Liver (tissue), 9 donors: ENCODE results near the gene SUB1. TPM values are rescaled to one million over a fixed set of nuclear protein-coding genes. Genes with fewer than 3 reads are reported as not detected.

Experiments used
- DNase-seq: peaks from one replicate; pipeline ENCODE4 v3.0.0-alpha.2; 2017; ENCODE audit warnings: low spot score
- H3K27ac ChIP-seq, 2 donors: one replicate each; pipeline ENCODE4 v1.7.0; 2013; ENCODE audit warnings: inconsistent platforms in 2 of 2, low read length in 2 of 2, control low read depth in 1 of 2, low read depth in 1 of 2, mild to moderate bottlenecking in 1 of 2
- H3K27me3 ChIP-seq, 4 donors: one replicate each; pipeline versions ENCODE4 v1.6.1 to v1.7.0; 2013; ENCODE audit warnings: low read length in 3 of 4, inconsistent platforms in 1 of 4, mild to moderate bottlenecking in 1 of 4, moderate library complexity in 1 of 4; ENCODE audit not compliant: control insufficient read depth in 4 of 4, insufficient read depth in 4 of 4
- H3K36me3 ChIP-seq, 4 donors: one replicate each; pipeline versions ENCODE4 v1.6.1 to v1.7.0; 2013; ENCODE audit warnings: low read length in 3 of 4, mild to moderate bottlenecking in 3 of 4, low read depth in 1 of 4, moderate library complexity in 1 of 4; ENCODE audit not compliant: control insufficient read depth in 4 of 4, insufficient read depth in 3 of 4
- H3K4me1 ChIP-seq, 4 donors: one replicate each; pipeline versions ENCODE4 v1.6.1 to v1.7.0; 2013; ENCODE audit warnings: low read length in 3 of 4, mild to moderate bottlenecking in 3 of 4, moderate library complexity in 1 of 4; ENCODE audit not compliant: control insufficient read depth in 4 of 4, insufficient read depth in 4 of 4
- H3K4me3 ChIP-seq, 3 donors: one replicate each; pipeline versions ENCODE4 v1.6.1 to v1.7.0; 2013; ENCODE audit warnings: low read length in 3 of 3, control low read depth in 1 of 3, low read depth in 1 of 3, mild to moderate bottlenecking in 1 of 3
- H3K9ac ChIP-seq, 2 donors: one replicate each; pipeline ENCODE4 v1.7.0; 2013; ENCODE audit warnings: low read length in 2 of 2, mild to moderate bottlenecking in 2 of 2, moderate library complexity in 2 of 2, control low read depth in 1 of 2, low read depth in 1 of 2
- H3K9me3 ChIP-seq, 4 donors: one replicate each; pipeline versions ENCODE4 v1.6.1 to v1.7.0; 2013; ENCODE audit warnings: low read length in 3 of 4; ENCODE audit not compliant: control insufficient read depth in 4 of 4
- EGR1 ChIP-seq, 2 donors: IDR thresholded peaks; 2 replicates each; pipeline ENCODE4 v1.6.1; 2016 to 2018; ENCODE audit warnings: antibody characterized with exemption in 2 of 2, low read depth in 2 of 2
- FOXA2 ChIP-seq: IDR thresholded peaks from 2 replicates; pipeline ENCODE4 v1.6.1; 2016; ENCODE audit warnings: antibody characterized with exemption
- HNF4G ChIP-seq: IDR thresholded peaks from 2 replicates; pipeline ENCODE4 v1.6.1; 2016; ENCODE audit warnings: antibody characterized with exemption
- JUND ChIP-seq, 2 donors: IDR thresholded peaks; 2 replicates each; pipeline ENCODE4 v1.6.1; 2016; ENCODE audit warnings: antibody characterized with exemption in 2 of 2
- MAX ChIP-seq: IDR thresholded peaks from 2 replicates; pipeline ENCODE4 v1.6.1; 2016; ENCODE audit warnings: antibody characterized with exemption
- RAD21 ChIP-seq, 2 donors: IDR thresholded peaks; 2 replicates each; pipeline ENCODE4 v1.6.1; 2016; ENCODE audit warnings: antibody characterized with exemption in 2 of 2, mild to moderate bottlenecking in 2 of 2
- SP1 ChIP-seq: IDR thresholded peaks from 2 replicates; pipeline ENCODE4 v1.6.1; 2018; ENCODE audit warnings: antibody characterized with exemption, mild to moderate bottlenecking
- YY1 ChIP-seq: IDR thresholded peaks from 2 replicates; pipeline ENCODE4 v1.6.1; 2016; ENCODE audit warnings: antibody characterized with exemption, mild to moderate bottlenecking
- WGBS: extraction: QIAGEN DNeasy Blood & Tissue Kit; methylation state at CpG from one replicate; pipeline ENCODE4 v1.1.7; 2013; 5-methylcytosine and 5-hydroxymethylcytosine counted together
- polyA plus RNA-seq, 2 donors: library from polyadenylated mRNA; stranded (reverse) in 1 of 2; unstranded in 1 of 2; fragments of 200-250 nt in 1 of 2; fragments of >200 nt in 1 of 2; fragmentation: Nextera tagmentation in 1 of 2; extraction: Ambion mirVana in 1 of 2; gene quantifications; one replicate each; pipeline versions ENCODE4 v1.2.1 to v1.2.3, GENCODE V29; 2013 to 2015
- total RNA-seq, 2 donors: library from RNA; depleted of rRNA; stranded (reverse); fragments of >200 nt; gene quantifications; one replicate each; pipeline ENCODE4 v1.2.3, GENCODE V29; 2014
- TF ChIP-seq, protein P1 (sequence below): IDR thresholded peaks from 2 replicates; pipeline ENCODE4 v1.6.1; 2016; ENCODE audit warnings: antibody characterized with exemption, mild to moderate bottlenecking
- TF ChIP-seq, protein P2 (sequence below): fragments of 150-350 bp; IDR thresholded peaks from 2 replicates; pipeline ENCODE4 v1.5.1; 2017; ENCODE audit warnings: improper control_type of control experiment, low read depth, low read length; ENCODE audit not compliant: missing input control
- TF ChIP-seq, protein P3 (sequence below): IDR thresholded peaks from 2 replicates; pipeline ENCODE4 v1.6.1; 2016; ENCODE audit warnings: antibody characterized with exemption
- donor health status: healthy.
- donor health status: healthy.
- donor health status: healthy.
- donor health status: healthy.
- donor health status: healthy.

The SUB1 gene
- total and polyA plus RNA-seq, 4 donors = 51.8 to 238 (median 60.3) TPM

DNA sequence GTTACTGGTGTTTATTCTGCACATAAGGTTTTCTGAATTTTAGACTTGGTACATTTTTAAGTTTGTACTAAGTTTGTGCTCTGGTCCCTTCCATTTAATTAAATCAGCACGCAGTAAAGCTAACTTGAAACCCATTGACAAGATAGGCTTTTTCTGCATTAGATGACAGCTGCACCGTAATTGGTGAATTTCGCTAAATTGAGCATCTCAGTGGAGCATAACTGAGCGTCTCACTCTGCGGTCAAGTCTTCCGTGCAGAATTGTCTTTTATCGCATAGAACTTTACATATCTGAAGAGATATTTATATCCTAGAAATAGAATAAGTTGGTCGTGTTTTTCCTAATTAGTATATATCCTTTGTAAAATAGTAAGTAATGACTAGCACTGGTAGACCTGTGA is 4.1 kb downstream of the SUB1 start:
- WGBS = 92% methylated on average over 8 of the region's 8 CpGs
- no peak overlapping the region for H3K9ac ChIP-seq
- H3K4me3 ChIP-seq = no peak overlapping the region
- H3K27ac ChIP-seq = no peak overlapping the region
- no peaks in the 10 kb centered on the region for H3K27me3 ChIP-seq
- peaks cover 2 to 17% (median 14%) of the 10 kb centered on the region in 4 donors for H3K4me1 ChIP-seq
- H3K9me3 ChIP-seq = no peaks in the 10 kb centered on the region
- DNase-seq = no peak
- peaks cover 8 to 36% (median 31%) of the 10 kb centered on the region in 4 donors for H3K36me3 ChIP-seq
- no peak for TF ChIP-seq HNF4G
- TF ChIP-seq EGR1 (IDR thresholded peaks at IDR 0.05; ENCODE audit: low read depth in 2 of 2) = no peak
- TF ChIP-seq, protein P1, sequence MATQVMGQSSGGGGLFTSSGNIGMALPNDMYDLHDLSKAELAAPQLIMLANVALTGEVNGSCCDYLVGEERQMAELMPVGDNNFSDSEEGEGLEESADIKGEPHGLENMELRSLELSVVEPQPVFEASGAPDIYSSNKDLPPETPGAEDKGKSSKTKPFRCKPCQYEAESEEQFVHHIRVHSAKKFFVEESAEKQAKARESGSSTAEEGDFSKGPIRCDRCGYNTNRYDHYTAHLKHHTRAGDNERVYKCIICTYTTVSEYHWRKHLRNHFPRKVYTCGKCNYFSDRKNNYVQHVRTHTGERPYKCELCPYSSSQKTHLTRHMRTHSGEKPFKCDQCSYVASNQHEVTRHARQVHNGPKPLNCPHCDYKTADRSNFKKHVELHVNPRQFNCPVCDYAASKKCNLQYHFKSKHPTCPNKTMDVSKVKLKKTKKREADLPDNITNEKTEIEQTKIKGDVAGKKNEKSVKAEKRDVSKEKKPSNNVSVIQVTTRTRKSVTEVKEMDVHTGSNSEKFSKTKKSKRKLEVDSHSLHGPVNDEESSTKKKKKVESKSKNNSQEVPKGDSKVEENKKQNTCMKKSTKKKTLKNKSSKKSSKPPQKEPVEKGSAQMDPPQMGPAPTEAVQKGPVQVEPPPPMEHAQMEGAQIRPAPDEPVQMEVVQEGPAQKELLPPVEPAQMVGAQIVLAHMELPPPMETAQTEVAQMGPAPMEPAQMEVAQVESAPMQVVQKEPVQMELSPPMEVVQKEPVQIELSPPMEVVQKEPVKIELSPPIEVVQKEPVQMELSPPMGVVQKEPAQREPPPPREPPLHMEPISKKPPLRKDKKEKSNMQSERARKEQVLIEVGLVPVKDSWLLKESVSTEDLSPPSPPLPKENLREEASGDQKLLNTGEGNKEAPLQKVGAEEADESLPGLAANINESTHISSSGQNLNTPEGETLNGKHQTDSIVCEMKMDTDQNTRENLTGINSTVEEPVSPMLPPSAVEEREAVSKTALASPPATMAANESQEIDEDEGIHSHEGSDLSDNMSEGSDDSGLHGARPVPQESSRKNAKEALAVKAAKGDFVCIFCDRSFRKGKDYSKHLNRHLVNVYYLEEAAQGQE = no peak
- no peak for TF ChIP-seq SP1
- no peak for TF ChIP-seq YY1
- no peak for TF ChIP-seq FOXA2
- TF ChIP-seq, protein P2, sequence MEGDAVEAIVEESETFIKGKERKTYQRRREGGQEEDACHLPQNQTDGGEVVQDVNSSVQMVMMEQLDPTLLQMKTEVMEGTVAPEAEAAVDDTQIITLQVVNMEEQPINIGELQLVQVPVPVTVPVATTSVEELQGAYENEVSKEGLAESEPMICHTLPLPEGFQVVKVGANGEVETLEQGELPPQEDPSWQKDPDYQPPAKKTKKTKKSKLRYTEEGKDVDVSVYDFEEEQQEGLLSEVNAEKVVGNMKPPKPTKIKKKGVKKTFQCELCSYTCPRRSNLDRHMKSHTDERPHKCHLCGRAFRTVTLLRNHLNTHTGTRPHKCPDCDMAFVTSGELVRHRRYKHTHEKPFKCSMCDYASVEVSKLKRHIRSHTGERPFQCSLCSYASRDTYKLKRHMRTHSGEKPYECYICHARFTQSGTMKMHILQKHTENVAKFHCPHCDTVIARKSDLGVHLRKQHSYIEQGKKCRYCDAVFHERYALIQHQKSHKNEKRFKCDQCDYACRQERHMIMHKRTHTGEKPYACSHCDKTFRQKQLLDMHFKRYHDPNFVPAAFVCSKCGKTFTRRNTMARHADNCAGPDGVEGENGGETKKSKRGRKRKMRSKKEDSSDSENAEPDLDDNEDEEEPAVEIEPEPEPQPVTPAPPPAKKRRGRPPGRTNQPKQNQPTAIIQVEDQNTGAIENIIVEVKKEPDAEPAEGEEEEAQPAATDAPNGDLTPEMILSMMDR = no peak
- TF ChIP-seq, protein P3, sequence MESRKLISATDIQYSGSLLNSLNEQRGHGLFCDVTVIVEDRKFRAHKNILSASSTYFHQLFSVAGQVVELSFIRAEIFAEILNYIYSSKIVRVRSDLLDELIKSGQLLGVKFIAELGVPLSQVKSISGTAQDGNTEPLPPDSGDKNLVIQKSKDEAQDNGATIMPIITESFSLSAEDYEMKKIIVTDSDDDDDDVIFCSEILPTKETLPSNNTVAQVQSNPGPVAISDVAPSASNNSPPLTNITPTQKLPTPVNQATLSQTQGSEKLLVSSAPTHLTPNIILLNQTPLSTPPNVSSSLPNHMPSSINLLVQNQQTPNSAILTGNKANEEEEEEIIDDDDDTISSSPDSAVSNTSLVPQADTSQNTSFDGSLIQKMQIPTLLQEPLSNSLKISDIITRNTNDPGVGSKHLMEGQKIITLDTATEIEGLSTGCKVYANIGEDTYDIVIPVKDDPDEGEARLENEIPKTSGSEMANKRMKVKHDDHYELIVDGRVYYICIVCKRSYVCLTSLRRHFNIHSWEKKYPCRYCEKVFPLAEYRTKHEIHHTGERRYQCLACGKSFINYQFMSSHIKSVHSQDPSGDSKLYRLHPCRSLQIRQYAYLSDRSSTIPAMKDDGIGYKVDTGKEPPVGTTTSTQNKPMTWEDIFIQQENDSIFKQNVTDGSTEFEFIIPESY = no peak
- no peak for TF ChIP-seq MAX
- TF ChIP-seq JUND (IDR thresholded peaks at IDR 0.05) = no peak
- no peak for TF ChIP-seq RAD21 (IDR thresholded peaks at IDR 0.05)

DNA sequence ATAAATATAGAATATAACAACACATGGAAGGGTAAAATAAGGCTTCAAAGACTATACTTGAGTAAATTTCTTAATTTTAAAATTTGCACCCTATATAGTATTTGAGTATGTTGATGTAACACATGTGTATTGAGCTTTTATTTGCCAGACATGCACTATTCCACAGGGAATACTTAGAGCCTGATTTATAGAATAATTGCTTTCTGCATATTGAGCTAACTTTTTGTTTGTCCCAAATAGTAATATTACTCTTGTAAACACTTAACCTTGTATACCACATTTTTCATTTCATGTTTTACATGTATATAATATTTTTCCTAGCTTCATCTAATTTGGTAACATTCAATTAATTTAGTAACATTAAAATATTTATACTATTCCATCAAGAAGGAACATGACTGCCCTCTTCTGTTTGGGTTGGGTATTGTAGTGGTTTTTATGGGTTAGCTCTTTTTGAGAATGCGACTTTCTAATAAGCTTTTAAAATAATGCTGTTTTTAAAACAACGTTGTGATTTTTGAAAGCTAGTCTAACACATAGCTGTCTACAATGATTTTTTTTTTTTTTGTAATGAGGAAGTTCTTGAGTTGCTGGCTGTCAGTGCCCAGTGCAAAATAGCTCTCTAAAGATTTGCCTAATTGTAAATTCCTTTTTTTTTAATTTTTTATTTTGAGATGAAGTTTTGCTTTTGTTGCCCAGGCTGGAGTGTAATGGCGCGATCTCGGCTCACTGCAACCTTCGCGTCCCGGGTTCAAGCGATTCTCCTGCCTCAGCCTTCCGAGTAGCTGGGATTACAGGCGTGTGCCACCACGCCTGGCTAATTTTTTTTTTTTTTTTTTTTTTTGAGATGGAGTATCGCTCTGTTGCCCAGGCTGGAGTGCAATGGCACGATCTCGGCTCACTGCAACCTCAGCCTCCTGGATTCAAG is 4.8 kb downstream of the SUB1 start:
- Histone ChIP-seq H3K36me3 (peaks cover 8 to 44% (median 35%) of the 10 kb centered on the region in 4 donors), H3K9ac (no peak overlapping the region), H3K27ac (no peak overlapping the region), H3K4me3 (no peak overlapping the region), H3K4me1 (peaks cover 2 to 15% (median 13%) of the 10 kb centered on the region in 4 donors), H3K9me3 (no peaks in the 10 kb centered on the region), H3K27me3 (no peaks in the 10 kb centered on the region)
- 84% methylated on average over 15 of the region's 15 CpGs for WGBS
- peak; percentile 89 for TF ChIP-seq RAD21 (IDR thresholded peaks at IDR 0.05)
- TF ChIP-seq, protein P2 = peak; percentile 76
- TF ChIP-seq YY1 = no peak
- no peak for DNase-seq
